ENCODE measurements around the gene SUZ12. TPM values are rescaled to one million over a fixed set of nuclear protein-coding genes. Genes with fewer than 3 reads are reported as not detected.
A peak's percentile ranks its signal among the peaks of the same experiment; 100 is the strongest.

SUZ12 gene
- total and polyA plus RNA-seq, 9 of the 15 experiments (the other 6 are each of a cell fraction or from before 2014, with no cell fraction given), result 19.5 to 64.3 (median 47.2) TPM

GRCh38 chr17:32020943-32021614, 84.3 kb downstream of the SUZ12 start:
- Histone ChIP-seq H3K4me1 (replicated peaks in 1 of 2; ENCODE audit: control insufficient read depth in 2 of 2, insufficient read depth in 2 of 2, low read length in 2 of 2) (no peaks in the 10 kb centered on the region; a peak in 1 of 5 replicates), H3K9me3 (replicated peaks; ENCODE audit: control insufficient read depth, insufficient read depth, low read depth, low read length) (no peaks in the 10 kb centered on the region), H3K4me2 (ENCODE audit: insufficient read depth, low read length) (no peak overlapping the region), H3K27me3 (ENCODE audit: control insufficient read depth in 2 of 2, insufficient read depth in 2 of 2, low read length in 2 of 2) (no peaks in the 10 kb centered on the region), H3K36me3 (ENCODE audit: control insufficient read depth, insufficient read depth, low read length) (peaks cover 22% of the 10 kb centered on the region; the same call in 2 of the 3 replicates), H3K79me2 (ENCODE audit: control insufficient read depth, insufficient read depth, low read length) (no peaks in the 10 kb centered on the region), H3K9ac (ENCODE audit: insufficient read depth in 1 of 2, low read depth in 2 of 2, low read length in 2 of 2) (0 out of 4 replicates have a peak overlapping the region, but pooled peaks of 1 of the 2 experiments have one; percentile 4), H3K27ac (ENCODE audit: extremely low read depth, low read depth, low read length) (no peak overlapping the region), H3K4me3 (no peak overlapping the region), H4K20me1 (replicated peaks; ENCODE audit: control insufficient read depth, insufficient read depth, low read length) (no peaks in the 10 kb centered on the region), H2AFZ (ENCODE audit: low read depth, low read length) (no peak overlapping the region), H3K9me1 (ENCODE audit: control insufficient read depth, insufficient read depth, low read length) (no peaks in the 10 kb centered on the region)
- CTCF ChIA-PET (ENCODE audit: low intra/inter-chr PET ratio), result no interaction called here
- intact Hi-C loops (cut with micrococcal nuclease), result no loop called here
- DNase-seq (ENCODE audit: extremely low read depth in 1 of 4, low spot score in 3 of 4), result no peak
- FAIRE-seq, result no peak
- in situ Hi-C loops (cut with MboI), result loop anchor here (10.0 kb wide), 1 partner anchor 976 kb away; no protein-coding TSS in a partner anchor
- POLR2A ChIA-PET, result interaction anchor here (0.6 to 1.1 kb wide), 2 partner anchors 15 to 270 kb away, joined by 3 read pairs; no protein-coding TSS in a partner anchor
- BruUV-seq (replicated peaks), result no TSS peak
- no peak for ATAC-seq
- WGBS (ENCODE audit: insufficient coverage, low coverage, missing lambda C conversion rate), result 84% methylated on average over 13 of the region's 16 CpGs
- TF ChIP-seq ATF7 (IDR thresholded peaks at IDR 0.05), result no peak
- no peak for TF ChIP-seq POLR3G (IDR thresholded peaks at IDR 0.05; ENCODE audit: extremely low read depth, insufficient read length, insufficient replicate concordance)
- no peak for TF ChIP-seq XRCC3 (IDR thresholded peaks at IDR 0.05)
- no peak for TF ChIP-seq TSC22D4 (tag; IDR thresholded peaks at IDR 0.05)
- TF ChIP-seq, protein P1, sequence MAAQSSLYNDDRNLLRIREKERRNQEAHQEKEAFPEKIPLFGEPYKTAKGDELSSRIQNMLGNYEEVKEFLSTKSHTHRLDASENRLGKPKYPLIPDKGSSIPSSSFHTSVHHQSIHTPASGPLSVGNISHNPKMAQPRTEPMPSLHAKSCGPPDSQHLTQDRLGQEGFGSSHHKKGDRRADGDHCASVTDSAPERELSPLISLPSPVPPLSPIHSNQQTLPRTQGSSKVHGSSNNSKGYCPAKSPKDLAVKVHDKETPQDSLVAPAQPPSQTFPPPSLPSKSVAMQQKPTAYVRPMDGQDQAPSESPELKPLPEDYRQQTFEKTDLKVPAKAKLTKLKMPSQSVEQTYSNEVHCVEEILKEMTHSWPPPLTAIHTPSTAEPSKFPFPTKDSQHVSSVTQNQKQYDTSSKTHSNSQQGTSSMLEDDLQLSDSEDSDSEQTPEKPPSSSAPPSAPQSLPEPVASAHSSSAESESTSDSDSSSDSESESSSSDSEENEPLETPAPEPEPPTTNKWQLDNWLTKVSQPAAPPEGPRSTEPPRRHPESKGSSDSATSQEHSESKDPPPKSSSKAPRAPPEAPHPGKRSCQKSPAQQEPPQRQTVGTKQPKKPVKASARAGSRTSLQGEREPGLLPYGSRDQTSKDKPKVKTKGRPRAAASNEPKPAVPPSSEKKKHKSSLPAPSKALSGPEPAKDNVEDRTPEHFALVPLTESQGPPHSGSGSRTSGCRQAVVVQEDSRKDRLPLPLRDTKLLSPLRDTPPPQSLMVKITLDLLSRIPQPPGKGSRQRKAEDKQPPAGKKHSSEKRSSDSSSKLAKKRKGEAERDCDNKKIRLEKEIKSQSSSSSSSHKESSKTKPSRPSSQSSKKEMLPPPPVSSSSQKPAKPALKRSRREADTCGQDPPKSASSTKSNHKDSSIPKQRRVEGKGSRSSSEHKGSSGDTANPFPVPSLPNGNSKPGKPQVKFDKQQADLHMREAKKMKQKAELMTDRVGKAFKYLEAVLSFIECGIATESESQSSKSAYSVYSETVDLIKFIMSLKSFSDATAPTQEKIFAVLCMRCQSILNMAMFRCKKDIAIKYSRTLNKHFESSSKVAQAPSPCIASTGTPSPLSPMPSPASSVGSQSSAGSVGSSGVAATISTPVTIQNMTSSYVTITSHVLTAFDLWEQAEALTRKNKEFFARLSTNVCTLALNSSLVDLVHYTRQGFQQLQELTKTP (IDR thresholded peaks at IDR 0.05; ENCODE audit: low read depth in 1 of 2, partially characterized antibody in 2 of 2), result no peak
- no peak for TF ChIP-seq YY1 (IDR thresholded peaks at IDR 0.05; ENCODE audit: borderline replicate concordance in 1 of 3, control insufficient read depth in 1 of 3, extremely low read depth in 1 of 3, insufficient read depth in 3 of 3, insufficient read length in 1 of 3, insufficient replicate concordance in 2 of 3, low read depth in 1 of 3, low read length in 2 of 3)
- TF ChIP-seq, protein P2, sequence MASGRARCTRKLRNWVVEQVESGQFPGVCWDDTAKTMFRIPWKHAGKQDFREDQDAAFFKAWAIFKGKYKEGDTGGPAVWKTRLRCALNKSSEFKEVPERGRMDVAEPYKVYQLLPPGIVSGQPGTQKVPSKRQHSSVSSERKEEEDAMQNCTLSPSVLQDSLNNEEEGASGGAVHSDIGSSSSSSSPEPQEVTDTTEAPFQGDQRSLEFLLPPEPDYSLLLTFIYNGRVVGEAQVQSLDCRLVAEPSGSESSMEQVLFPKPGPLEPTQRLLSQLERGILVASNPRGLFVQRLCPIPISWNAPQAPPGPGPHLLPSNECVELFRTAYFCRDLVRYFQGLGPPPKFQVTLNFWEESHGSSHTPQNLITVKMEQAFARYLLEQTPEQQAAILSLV (tag; IDR thresholded peaks at IDR 0.05), result no peak
- no peak for TF ChIP-seq ZNF232 (CRISPR knock-in tag; IDR thresholded peaks at IDR 0.05)
- no peak for TF ChIP-seq SMAD1 (IDR thresholded peaks at IDR 0.05; ENCODE audit: low read depth, low read length, partially characterized antibody)
- TF ChIP-seq NRF1 (conservative IDR thresholded peaks at IDR 0.05 in 1 of 2, IDR thresholded peaks at IDR 0.05 in 1 of 2), result no peak
- TF ChIP-seq, protein P3, sequence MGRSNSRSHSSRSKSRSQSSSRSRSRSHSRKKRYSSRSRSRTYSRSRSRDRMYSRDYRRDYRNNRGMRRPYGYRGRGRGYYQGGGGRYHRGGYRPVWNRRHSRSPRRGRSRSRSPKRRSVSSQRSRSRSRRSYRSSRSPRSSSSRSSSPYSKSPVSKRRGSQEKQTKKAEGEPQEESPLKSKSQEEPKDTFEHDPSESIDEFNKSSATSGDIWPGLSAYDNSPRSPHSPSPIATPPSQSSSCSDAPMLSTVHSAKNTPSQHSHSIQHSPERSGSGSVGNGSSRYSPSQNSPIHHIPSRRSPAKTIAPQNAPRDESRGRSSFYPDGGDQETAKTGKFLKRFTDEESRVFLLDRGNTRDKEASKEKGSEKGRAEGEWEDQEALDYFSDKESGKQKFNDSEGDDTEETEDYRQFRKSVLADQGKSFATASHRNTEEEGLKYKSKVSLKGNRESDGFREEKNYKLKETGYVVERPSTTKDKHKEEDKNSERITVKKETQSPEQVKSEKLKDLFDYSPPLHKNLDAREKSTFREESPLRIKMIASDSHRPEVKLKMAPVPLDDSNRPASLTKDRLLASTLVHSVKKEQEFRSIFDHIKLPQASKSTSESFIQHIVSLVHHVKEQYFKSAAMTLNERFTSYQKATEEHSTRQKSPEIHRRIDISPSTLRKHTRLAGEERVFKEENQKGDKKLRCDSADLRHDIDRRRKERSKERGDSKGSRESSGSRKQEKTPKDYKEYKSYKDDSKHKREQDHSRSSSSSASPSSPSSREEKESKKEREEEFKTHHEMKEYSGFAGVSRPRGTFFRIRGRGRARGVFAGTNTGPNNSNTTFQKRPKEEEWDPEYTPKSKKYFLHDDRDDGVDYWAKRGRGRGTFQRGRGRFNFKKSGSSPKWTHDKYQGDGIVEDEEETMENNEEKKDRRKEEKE (IDR thresholded peaks at IDR 0.05; ENCODE audit: borderline replicate concordance in 1 of 2, control insufficient read depth in 1 of 2, low read depth in 2 of 2, low read length in 1 of 2), result no peak

Measured in K562 (cell line).